Ectodermal cell (in vitro differentiated cells): ENCODE data around the gene KIFC1.
"Not testable (repeated sequence)": the region's sequence is repeated elsewhere in the genome, so short reads cannot be mapped to it uniquely, and the experiment has no call there.

Source experiments
- H3K27ac ChIP-seq: 2 replicates; pipeline ENCODE4 v1.7.0; 2013; ENCODE audit warnings: mild to moderate bottlenecking, low read depth, low read length; ENCODE audit not compliant: insufficient read depth, poor library complexity, severe bottlenecking
- H3K27me3 ChIP-seq: 2 replicates; pipeline ENCODE4 v1.7.0; 2013; ENCODE audit warnings: mild to moderate bottlenecking, low read length; ENCODE audit not compliant: insufficient read depth, control insufficient read depth, poor library complexity, severe bottlenecking
- H3K36me3 ChIP-seq: one replicate; pipeline ENCODE4 v1.7.0; 2013; ENCODE audit warnings: low read length; ENCODE audit not compliant: control insufficient read depth, insufficient read depth
- H3K4me1 ChIP-seq: one replicate; pipeline ENCODE4 v1.7.0; 2013; ENCODE audit warnings: low read length; ENCODE audit not compliant: control insufficient read depth, insufficient read depth
- H3K4me3 ChIP-seq: 2 replicates; pipeline ENCODE4 v1.7.0; 2013; ENCODE audit warnings: low read depth, low read length, control low read depth; ENCODE audit not compliant: insufficient read depth
- H3K9me3 ChIP-seq: 2 replicates; pipeline ENCODE4 v1.7.0; 2013; ENCODE audit warnings: mild to moderate bottlenecking, low read length, moderate library complexity; ENCODE audit not compliant: control insufficient read depth
- WGBS, 2 experiments: methylation state at CpG; one replicate each; pipeline ENCODE4 v1.1.7; 2013; ENCODE audit warnings: missing lambda C conversion rate in 2 of 2; 5-methylcytosine and 5-hydroxymethylcytosine counted together

KIFC1 gene

DNA sequence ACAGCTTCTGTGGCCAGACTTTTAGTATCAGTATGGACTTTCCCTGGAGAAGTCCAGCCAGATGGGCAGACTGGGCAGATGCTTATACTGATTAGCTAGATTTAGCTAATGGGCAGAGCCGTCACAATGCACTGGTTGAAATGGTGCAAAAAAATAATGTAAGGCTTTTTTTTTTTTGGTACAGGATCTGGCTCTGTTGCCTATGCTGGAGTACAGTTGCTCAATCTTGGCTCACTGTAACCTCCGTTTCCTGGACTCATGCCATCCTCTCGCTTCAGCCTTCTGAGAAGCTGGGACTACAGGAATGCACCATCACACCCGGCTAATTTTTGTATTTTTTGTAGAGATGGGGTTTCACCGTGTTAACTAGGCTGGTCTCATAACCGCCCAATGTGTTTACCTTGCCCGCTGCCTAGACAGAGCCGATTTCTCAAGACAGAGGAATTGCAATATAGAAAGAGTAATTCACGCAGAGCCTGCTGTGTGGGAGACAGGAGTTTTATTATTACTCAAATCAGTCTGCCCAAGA lies 16.4 kb upstream of the KIFC1 start:
- H3K9me3 ChIP-seq = no peaks in the 10 kb centered on the region
- H3K27ac ChIP-seq = no peak overlapping the region
- no peaks in the 10 kb centered on the region for H3K36me3 ChIP-seq
- no peaks in the 10 kb centered on the region for H3K27me3 ChIP-seq
- no peak overlapping the region for H3K4me3 ChIP-seq
- WGBS, 2 experiments = 89 to 96% methylated on average over 9 of the region's 9 CpGs
- peaks cover 11% of the 10 kb centered on the region for H3K4me1 ChIP-seq

DNA sequence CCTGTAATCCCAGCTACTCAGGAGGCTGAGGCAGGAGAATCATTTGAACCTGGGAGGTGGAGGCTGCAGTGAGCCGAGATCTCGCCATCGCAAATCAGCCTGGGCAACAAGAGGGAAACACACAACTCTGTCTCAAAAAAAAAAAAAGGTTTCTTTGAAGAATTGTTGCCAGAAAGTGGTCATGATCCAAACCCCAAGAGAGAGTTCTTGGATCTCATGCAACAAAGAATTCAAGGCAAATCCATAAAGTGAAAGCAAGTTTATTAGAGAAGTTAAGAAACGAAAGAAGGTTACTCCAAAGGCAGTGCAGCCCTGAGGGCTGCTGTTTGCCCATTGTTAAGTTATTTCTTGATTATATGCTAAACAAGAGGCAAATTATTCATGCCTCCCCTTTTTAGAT lies 14.5 kb upstream of the KIFC1 start:
- WGBS, 2 experiments = 91 to 93% methylated on average over 4 of the region's 4 CpGs
- no peaks in the 10 kb centered on the region for H3K27me3 ChIP-seq
- H3K4me1 ChIP-seq = peaks cover 10% of the 10 kb centered on the region
- no peak overlapping the region for H3K27ac ChIP-seq
- H3K4me3 ChIP-seq = no peak overlapping the region
- H3K36me3 ChIP-seq = no peaks in the 10 kb centered on the region
- H3K9me3 ChIP-seq = no peaks in the 10 kb centered on the region

DNA sequence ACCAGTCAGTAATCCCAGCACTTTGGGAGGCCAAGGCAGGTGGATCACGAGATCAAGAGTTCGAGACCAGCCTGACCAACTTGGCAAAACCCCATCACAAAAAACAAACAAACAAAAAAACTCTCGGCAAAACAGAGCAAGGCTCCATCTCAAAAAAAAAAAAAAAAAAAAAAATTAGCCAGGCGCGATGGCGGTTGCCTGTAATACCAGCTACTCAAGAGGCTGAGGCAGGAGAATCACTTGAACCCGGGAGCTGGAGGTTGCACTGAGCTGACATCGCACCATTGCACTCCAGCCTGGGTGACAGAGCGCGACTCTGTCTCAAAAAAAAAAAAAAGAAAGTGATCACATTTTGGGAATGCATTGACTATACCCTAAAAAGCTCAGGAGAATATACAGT lies 12.4 kb upstream of the KIFC1 start:
- not testable (repeated sequence) for H3K27ac ChIP-seq, H3K36me3 ChIP-seq

DNA sequence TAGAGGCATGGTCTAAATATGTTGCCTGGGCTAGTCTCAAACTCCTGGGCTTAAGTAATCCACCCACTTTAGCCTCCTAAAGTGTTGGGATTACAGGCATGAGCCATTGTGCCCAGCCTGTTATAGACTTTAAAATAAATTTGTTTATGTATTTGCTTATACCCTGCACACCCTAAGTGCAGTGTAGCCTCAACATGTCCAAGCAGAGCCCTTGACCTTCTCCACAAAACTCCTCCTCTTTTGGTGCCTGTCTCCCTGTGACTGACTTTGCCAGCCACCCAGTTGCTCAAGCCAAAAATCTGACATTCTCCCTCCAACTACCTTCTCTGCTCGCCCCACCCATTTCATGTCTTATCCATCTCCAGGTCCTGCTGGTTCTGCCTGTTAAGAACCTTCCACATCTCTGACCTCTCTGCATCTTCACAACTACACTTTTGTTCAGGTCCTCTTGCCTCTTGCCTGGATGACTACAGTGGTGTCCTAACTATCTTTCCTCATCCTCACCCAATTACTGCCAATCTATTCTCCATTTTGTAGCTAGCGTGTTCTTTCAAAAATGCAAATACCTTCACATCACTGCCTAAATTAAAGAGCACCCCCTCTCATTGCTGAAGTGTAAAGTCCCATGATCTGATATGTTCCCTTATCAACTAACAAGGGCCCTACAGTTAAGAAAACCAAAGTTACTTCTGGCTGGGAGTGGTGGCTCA lies 11.2 kb upstream of the KIFC1 start:
- Histone ChIP-seq H3K36me3 (no peaks in the 10 kb centered on the region), H3K27me3 (no peaks in the 10 kb centered on the region), H3K4me3 (no peak overlapping the region), H3K4me1 (no peaks in the 10 kb centered on the region), H3K9me3 (no peaks in the 10 kb centered on the region), H3K27ac (no peak overlapping the region)
- 92 to 97% methylated on average over 2 of the region's 2 CpGs for WGBS, 2 experiments

More for the DNA sequence above, 12.4 kb upstream of the KIFC1 start:
- not testable (repeated sequence) for H3K9me3 ChIP-seq, H3K27me3 ChIP-seq, H3K4me3 ChIP-seq, H3K4me1 ChIP-seq
- 89 to 98% methylated on average over 10 of the region's 10 CpGs for WGBS, 2 experiments

DNA sequence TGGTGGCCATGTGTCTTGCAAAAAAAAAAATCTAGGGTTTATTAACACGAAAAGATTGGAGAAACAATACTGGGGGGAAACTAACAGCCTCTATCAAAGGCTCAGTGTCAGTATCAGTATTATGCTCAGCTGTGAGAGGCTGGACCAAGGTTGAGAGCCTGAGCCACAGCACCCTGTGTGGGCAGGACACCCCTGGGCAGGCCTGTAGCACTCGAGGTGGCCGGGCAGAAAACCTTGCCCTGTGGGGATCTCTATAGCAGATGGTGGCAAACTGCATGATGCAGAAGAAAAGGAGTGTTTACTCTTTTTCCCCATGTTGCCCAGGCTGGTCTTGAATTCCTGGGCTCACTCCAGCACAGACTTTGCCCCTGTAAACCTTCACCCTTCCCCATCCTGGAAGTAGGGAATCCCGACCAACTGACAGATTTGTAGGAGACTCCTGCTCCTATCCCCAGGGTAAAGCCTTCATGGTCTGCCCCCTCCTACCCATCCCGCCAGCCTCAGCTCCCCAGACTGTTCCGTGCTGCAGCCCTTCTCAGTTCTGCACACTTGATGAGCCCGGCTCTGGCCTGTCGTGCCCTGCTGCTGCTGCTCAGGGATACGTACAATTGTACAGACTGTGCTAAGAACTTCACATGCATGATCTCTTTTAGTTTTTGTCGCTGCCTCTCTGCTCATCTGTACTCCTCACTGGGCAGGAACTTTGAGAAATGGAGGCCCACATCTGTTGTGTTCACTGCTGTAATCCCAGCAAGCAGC lies 8.0 kb upstream of the KIFC1 start:
- no peaks in the 10 kb centered on the region for H3K27me3 ChIP-seq
- H3K36me3 ChIP-seq = no peaks in the 10 kb centered on the region
- no peak overlapping the region for H3K27ac ChIP-seq
- no peaks in the 10 kb centered on the region for H3K4me1 ChIP-seq
- 84 to 90% methylated on average over 9 to 10 of the region's 10 CpGs for WGBS, 2 experiments
- H3K9me3 ChIP-seq = no peaks in the 10 kb centered on the region
- H3K4me3 ChIP-seq = no peak overlapping the region

DNA sequence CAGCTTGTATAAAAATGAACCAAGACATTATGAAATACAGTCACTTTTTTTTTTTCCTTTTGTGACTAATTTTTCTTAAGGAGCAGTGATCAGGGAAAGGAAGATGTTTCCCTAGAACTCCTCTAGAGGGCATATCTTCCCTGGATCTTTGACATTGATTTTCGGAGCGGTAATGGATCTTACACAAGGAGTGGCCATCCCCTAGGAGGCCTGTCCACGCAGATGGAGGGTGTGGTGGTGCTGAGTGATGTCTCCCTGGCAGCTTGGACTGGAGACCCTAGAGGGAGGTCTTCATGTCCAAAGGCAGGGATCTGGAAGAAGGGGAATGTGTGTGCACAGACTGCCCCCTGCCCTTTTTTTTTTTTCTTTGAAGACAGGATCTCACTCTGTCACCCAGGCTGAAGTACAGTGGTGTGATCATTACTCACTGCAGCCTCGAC lies 7.0 kb upstream of the KIFC1 start:
- no peak overlapping the region for H3K4me3 ChIP-seq
- H3K36me3 ChIP-seq = no peaks in the 10 kb centered on the region
- no peaks in the 10 kb centered on the region for H3K4me1 ChIP-seq
- H3K27ac ChIP-seq = no peak overlapping the region
- WGBS, 2 experiments = 24 to 31% methylated on average over 4 of the region's 4 CpGs
- H3K9me3 ChIP-seq = no peaks in the 10 kb centered on the region
- H3K27me3 ChIP-seq = no peaks in the 10 kb centered on the region

DNA sequence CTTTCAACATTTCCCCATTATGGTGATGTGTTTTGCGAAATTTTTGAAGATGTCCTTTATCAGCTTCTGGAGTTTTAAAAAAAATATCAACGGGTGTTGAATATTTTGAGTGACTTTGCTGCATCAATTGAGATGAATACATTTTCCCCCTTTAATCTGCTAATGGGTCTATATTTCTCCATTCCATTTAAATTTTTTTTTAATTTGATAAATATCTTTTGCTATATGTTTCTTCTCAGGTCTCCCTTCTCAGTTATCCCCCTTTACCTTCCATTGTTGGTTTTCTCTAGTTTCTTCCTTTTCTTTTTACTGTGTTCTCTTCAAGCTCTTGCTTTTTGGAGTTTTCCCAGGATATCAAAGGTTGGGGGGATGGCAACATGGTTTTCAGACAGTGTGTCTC lies 1.4 kb upstream of the KIFC1 start:
- peaks cover 16% of the 10 kb centered on the region for H3K4me1 ChIP-seq
- H3K27me3 ChIP-seq = no peaks in the 10 kb centered on the region
- H3K9me3 ChIP-seq = no peaks in the 10 kb centered on the region
- WGBS, 2 experiments = 97 to 100% methylated on average over 2 of the region's 2 CpGs
- H3K27ac ChIP-seq = no peak overlapping the region
- no peak overlapping the region for H3K4me3 ChIP-seq
- no peaks in the 10 kb centered on the region for H3K36me3 ChIP-seq

DNA sequence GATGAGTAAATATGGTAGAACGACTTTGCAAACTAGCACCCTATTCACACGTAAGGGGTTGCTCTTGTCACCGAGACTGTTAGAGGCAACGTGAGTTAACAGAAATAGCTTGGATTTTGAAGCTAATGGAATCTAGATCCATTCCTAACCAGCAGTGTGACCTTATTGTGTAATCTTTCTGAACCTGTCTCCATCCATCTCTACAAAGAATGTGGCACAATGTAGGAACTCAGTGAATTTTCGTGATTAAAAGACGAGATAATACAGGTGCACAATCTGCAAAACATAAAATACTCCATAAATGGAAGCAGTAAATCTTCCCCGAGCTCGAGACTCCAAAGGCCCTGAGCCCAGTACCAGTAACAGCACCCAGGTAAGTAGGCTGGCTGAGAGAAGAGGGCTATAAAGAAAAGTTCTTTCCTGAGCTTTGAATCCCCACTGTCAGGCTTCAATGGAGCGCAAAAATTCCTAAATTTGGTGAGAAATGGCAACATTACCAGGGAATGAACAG lies 801 bp upstream of the KIFC1 start:
- Histone ChIP-seq H3K27ac (peak overlapping the region; percentile 58), H3K4me1 (peaks cover 19% of the 10 kb centered on the region), H3K4me3 (peak overlapping the region; percentile 5), H3K9me3 (no peaks in the 10 kb centered on the region), H3K27me3 (no peaks in the 10 kb centered on the region), H3K36me3 (no peaks in the 10 kb centered on the region)
- WGBS, 2 experiments = 85 to 87% methylated on average over 9 of the region's 9 CpGs

DNA sequence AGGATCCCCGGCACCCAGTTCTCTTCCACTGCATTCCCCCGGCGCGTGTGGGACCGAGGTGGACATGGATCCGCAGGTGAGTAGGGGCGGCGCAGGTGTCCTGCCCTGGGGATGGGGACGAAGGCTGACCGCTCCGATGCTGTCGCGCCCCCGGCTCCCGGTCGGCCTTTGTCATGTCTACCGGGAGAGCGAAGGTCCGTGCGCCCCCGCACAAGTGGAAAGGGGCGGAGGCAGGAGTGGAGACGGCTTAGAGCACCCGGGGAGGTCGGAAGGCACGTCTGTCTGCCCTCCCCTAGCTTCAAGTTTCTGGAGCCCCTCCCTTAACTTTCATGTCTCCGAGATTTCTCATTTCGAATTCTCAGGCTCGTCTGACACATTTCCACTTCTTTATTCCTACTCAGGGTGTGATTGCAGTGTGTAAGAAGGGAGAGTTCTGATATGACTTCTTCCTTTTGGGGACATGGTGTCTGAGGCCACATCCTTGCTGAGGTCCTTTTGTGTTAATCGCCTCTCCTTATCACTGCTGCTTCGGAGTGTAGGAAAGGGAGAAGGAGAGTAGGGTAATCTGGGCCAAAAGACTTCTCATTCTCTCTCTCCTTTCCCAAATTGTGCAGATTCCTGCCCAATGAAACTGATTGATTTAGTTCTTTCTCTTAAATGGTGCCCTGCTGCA lies 435 bp downstream of the KIFC1 start:
- 0 to 1% methylated on average over 29 to 31 of the region's 31 CpGs for WGBS, 2 experiments
- peak overlapping the region; percentile 77 for H3K27ac ChIP-seq
- no peaks in the 10 kb centered on the region for H3K36me3 ChIP-seq
- H3K4me1 ChIP-seq = peaks cover 19% of the 10 kb centered on the region
- no peaks in the 10 kb centered on the region for H3K9me3 ChIP-seq
- no peaks in the 10 kb centered on the region for H3K27me3 ChIP-seq
- H3K4me3 ChIP-seq = peak overlapping the region; percentile 99

DNA sequence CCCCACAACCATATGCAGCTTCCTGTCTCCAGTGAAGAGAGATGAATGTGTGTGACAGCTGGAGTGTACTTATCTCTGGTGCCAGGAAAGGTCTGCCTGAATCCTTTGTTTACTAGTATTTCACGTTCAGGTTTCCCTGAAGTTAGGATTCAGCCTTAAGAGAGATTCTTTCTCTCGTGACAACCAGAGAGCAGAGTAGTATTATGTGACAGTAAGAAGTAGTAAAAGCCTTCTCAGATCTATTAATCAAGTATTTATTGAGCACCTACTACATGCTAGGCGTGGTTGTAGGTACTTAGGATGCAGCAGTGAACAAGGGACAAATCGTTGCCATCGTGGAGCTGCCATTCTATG lies 949 bp downstream of the KIFC1 start:
- no peaks in the 10 kb centered on the region for H3K9me3 ChIP-seq
- peak overlapping the region; percentile 99 for H3K4me3 ChIP-seq
- peaks cover 19% of the 10 kb centered on the region for H3K4me1 ChIP-seq
- no peak overlapping the region for H3K27ac ChIP-seq
- no peaks in the 10 kb centered on the region for H3K27me3 ChIP-seq
- peaks cover 2% of the 10 kb centered on the region for H3K36me3 ChIP-seq
- WGBS, 2 experiments = 58 to 60% methylated on average over 5 of the region's 5 CpGs
